GM19035 (cell line): ENCODE data around the gene RAET1G.
"Not testable (repeated sequence)": the region's sequence is repeated elsewhere in the genome, so short reads cannot be mapped to it uniquely, and the experiment has no call there.

Source experiments
- ATAC-seq: cut with Tn5 transposase; IDR thresholded peaks from one replicate; pipeline ENCODE4 v1.9.1; 2021; ENCODE audit not compliant: unreplicated experiment

Gene RAET1G

DNA sequence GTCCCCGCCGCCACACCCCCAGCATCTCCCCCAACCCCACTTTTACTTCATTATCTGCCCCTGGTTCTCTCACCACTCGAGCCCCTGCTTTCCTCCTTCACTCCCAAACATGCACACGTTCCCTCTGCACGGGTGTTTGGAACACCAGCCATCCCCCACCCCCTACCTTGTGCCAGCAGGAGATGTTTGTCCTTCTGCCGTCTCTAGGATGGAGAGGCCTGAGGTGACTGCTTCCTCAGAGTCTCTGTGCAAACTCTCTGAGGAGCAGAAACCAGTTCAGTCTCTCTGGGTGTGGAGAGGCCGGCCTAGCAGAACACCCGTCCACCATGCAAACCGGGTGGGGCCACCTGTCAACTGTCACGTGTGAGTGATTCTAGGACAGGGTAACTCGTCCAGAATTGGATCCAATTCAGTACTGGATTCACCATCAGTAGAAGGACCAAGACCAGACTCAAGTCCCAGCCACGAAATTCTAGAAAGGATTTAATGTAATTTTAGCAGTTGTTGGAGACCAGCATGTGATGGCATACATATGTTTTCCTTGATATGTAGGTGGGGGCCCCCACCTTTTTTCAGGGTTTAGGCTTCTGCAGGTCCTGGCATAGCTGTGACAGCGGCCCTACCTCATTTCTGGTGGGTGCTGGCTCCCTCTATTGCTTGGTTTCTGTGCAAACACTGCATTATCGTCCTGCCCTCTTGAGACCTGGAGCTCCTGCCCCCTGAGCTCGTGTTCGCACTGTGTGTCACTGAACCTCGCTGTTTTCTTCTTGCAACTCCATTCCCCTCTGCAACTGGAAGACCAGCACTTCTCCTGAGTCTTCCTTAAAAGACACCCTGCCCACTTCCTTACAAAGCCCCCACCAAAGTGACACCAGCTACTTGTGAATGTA, 24.8 kb downstream of the RAET1G start, which contains the start of gene RAET1E:
RAET1E (minus strand) TSS at position 259 of the 890 bp plus-strand sequence. CDS start 7,212 bp downstream, outside the sequence.
- ATAC-seq = no peak

GRCh38 chr6:149897015-149897697, 25.8 kb downstream of the RAET1G start:
- ATAC-seq = no peak

GRCh38 chr6:149896491-149896890, 26.4 kb downstream of the RAET1G start:
- no peak for ATAC-seq

GRCh38 chr6:149895833-149896271, 27.1 kb downstream of the RAET1G start:
- ATAC-seq = no peak

- ATAC-seq = no peak
These were observed 27.8 kb downstream of the RAET1G start for GRCh38 chr6:149895048-149895590.

- not testable (repeated sequence) for ATAC-seq
These were observed 31.1 kb downstream of the RAET1G start for GRCh38 chr6:149891864-149892263.

DNA sequence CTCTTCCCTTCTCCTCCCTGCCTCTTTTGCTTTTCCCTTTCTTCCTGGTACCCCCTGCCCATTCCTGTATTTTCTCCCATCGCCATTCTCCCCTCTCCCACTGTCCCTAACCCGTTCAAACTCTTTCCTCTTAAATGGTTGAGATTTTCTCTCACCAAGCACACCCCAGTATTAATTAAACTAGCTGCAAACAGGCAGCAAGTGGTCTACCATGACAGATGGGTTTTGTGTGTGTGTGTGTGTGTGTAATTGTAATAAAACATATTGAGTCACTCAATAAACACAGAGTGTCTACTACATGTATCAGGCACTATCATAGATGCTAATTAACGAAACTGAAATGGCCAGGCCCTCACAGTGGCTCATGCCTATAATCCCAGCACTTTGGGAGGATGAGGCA, 31.7 kb downstream of the RAET1G start:
- ATAC-seq = no peak

GRCh38 chr6:149890629-149891045, 32.3 kb downstream of the RAET1G start:
- ATAC-seq = no peak

DNA sequence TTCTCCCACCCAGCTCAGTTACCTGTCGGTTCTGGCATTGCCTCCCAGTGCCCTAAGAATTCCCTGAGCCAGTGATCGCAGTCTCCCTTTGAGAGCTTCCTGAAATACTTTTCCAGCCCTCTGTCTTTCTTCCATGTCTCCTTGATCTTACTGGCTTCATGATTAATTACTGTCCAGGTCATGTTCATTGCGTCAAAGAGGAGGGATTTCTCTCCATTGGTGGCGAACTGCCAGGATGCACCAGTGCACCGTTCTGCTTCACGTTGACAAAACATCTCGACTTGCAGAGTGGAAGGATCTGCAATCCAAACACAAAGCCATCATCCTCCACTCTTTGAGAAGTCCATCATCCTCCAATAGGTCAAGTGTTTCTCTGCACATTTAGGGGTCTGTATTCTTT, 33.6 kb downstream of the RAET1G start:
- ATAC-seq = no peak

DNA sequence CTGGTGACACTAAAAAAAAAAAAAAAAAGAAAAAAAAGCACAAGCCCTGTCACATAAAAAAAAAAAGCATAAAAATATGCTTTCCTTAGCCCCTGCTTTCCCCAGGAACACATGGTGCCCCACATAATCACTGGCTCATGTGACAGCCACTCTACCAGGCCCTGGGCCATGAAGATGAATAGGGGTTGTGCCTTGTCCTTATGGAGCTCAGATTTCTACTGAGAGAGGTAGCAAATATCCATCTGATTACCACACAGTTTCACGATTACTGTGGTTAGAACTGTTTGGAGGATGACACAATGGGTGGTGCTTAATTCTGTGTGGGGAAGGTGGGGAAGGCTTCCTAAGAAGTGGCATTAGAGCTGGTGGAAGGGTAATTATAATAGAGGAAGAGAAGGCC, 34.3 kb downstream of the RAET1G start:
- ATAC-seq = no peak

GRCh38 chr6:149888093-149888492, 34.8 kb downstream of the RAET1G start:
- no peak for ATAC-seq

DNA sequence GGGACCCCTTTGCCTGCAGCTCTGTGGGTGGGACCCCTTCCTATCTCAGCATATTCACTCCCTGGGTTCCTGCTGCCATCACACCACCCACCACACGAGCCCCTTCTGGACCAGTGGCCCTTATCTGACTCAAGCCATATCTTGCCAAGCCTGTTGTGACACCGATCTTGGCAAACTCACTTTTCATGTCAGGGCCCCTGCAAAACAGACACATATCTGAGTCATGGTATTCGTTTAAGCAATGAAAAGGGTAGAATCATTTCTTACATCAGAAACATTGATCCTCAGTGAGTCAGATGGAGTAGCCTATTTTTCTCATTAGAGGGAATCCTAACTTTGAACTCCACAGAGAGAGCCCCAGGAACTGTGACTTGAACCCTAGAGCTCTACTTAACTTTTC, 35.6 kb downstream of the RAET1G start:
- ATAC-seq = no peak

- no peak for ATAC-seq
These were observed 37.0 kb downstream of the RAET1G start for GRCh38 chr6:149885888-149886287.

DNA sequence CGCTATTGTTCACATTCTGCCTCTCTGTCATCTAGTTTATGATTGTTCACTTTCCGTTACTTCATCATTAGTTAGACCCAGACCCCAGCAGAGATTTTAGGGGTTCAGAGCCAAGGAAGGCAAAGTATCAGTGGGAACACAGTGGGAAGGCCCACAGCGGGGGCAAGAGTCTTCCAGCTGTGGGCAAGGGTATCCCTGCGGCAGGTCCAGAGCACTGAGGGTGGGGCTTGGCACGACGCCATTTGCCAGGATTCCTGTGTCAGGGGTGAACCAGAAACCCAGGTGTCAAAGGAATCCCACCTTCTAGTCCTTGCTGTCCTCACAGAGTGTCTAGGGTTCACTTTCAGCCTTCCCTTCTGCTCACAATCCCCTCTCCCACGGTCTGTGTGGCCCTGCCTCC, 38.3 kb downstream of the RAET1G start:
- ATAC-seq = no peak

- no peak for ATAC-seq
These were observed 38.7 kb downstream of the RAET1G start for GRCh38 chr6:149884215-149884614.

DNA sequence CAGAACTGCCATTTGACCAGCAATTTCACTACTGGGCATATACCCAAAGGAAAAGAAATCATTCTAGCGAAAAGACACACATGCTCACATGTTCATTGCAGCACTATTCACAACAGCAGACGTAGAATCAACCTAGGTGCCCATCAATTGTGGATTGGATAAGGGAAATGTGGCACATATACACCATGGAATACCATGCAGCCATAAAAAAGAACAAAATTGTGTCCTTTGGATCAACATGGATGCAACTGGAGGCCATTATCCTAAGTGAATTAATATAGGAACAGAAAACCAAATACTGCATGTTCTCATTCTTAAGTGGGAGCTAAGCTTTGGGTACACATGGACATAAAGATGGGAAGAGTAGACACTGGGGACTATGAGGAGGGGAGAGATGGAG, 41.1 kb downstream of the RAET1G start:
- no peak for ATAC-seq

DNA sequence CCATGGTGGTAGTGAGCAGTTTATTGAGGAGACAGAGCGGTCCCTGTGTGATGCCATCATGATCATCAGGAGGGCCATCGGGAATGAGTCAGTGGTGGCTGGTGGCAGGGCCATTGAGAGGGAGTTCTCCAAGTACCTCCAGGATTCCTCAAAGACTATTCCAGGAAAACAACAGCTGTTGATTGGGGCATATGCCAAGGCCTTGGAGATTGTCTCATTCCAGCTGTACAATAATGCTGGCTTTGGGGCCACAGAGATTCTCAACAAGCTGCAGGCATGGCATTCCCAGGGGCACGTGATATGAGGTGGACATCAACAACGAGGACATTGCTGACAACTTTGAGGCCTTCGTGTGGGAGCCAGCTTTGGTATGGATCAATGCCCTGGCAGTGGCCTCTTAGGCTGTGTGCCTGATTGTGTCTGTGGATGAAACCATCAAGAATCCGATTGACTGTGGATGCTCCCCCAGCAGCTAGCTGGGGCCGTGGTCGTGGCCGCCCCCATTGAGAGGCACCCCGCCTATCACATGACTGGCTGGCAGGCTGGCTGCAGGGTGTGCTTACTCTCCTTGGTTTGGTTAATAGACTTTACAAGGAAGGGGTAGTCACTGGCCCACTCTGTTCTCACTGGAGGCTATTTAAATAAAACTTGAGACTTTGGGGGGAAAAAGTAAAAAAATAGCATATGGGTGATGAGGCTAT, 41.7 kb downstream of the RAET1G start:
- no peak for ATAC-seq

GRCh38 chr6:149877659-149878058, 45.3 kb downstream of the RAET1G start:
- ATAC-seq = no peak

GRCh38 chr6:149876241-149876933, 46.5 kb downstream of the RAET1G start:
- ATAC-seq = no peak

DNA sequence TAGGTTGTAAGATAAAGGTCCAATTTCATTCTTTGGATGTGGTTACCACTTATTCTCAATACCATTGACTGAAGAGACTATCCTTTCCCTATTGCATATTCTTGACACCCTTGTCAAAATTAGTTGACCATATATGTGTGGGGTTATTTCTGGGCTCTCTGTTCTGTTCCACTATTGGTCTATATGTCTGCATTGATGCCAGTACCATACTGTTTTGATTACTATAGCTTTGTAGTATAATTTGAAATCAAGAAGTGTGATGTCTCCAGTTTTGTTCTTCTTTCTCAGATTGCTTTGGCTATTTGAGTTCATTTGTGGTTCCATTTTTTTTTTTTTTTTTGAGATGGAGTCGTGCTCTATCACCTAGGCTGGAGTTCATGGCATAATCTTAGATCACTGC, 50.7 kb downstream of the RAET1G start:
- ATAC-seq = no peak

DNA sequence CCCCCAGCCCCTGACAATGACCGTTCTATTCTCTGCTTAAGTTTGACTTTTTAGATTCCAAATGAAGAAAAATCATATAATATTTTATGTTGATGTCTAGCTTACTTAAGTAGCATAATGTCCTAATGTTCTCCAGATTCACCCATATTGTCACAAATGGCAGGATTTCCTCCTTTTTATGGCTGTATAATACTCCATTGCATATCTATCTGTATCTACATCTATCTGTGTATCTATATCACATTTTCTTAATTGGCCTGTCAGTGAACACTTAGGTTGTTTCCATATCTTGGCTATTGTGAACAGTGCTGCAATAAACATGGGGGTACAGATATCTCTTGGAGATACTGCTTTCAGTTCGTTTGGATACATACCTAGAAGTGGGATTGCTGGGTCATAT, 51.7 kb downstream of the RAET1G start:
- no peak for ATAC-seq
